GM23338 (cell line): ENCODE measurements around the gene IQCK. TPM values are rescaled to one million over a fixed set of nuclear protein-coding genes. Genes with fewer than 3 reads are reported as not detected.

Experiments used
- ATAC-seq: fragments of 200-7000 bp; cut with Tn5 transposase; 3 replicates; pipeline ENCODE4 v1.9.1; 2020
- DNase-seq: peaks from one replicate; pipeline ENCODE4 v3.0.0-alpha.2; 2015; ENCODE audit warnings: low spot score
- H2AFZ ChIP-seq: fragments of 200-600 bp; sonication (generic); 2 replicates; pipeline ENCODE4 v1.8.0; 2016; ENCODE audit warnings: antibody characterized with exemption, mild to moderate bottlenecking, moderate library complexity
- H3F3A ChIP-seq: fragments of 200-600 bp; sonication (generic); replicated peaks from 2 replicates; pipeline ENCODE4 v1.8.0; 2017; ENCODE audit warnings: antibody characterized with exemption, mixed run types, low read depth
- H3K27ac ChIP-seq: fragments of 200-600 bp; sonication (generic); 2 replicates; pipeline ENCODE4 v1.6.1; 2016; ENCODE audit warnings: low read depth
- H3K27me3 ChIP-seq: fragments of 200-600 bp; sonication (generic); 2 replicates; pipeline ENCODE4 v1.8.0; 2016; ENCODE audit warnings: mild to moderate bottlenecking, mixed run types, moderate library complexity; ENCODE audit not compliant: insufficient read depth
- H3K36me3 ChIP-seq: fragments of 200-600 bp; sonication (generic); 2 replicates; pipeline ENCODE4 v1.8.0; 2016; ENCODE audit warnings: mild to moderate bottlenecking; ENCODE audit not compliant: insufficient read depth
- H3K4me1 ChIP-seq: fragments of 200-600 bp; sonication (generic); 2 replicates; pipeline ENCODE4 v1.8.0; 2016; ENCODE audit warnings: mild to moderate bottlenecking, moderate library complexity; ENCODE audit not compliant: insufficient read depth
- H3K4me2 ChIP-seq: fragments of 200-600 bp; sonication (generic); 2 replicates; pipeline ENCODE4 v1.7.1; 2017; ENCODE audit warnings: mixed run types
- H3K4me3 ChIP-seq: fragments of 200-600 bp; sonication (generic); 2 replicates; pipeline ENCODE4 v1.6.1; 2016; ENCODE audit warnings: mixed run types
- H3K79me2 ChIP-seq: fragments of 200-600 bp; sonication (generic); replicated peaks from 2 replicates; pipeline ENCODE4 v1.8.0; 2017; ENCODE audit warnings: mild to moderate bottlenecking; ENCODE audit not compliant: insufficient read depth
- H3K9me2 ChIP-seq: fragments of 200-600 bp; sonication (generic); 2 replicates; pipeline ENCODE4 v1.8.0; 2017; ENCODE audit not compliant: insufficient read depth
- H4K20me1 ChIP-seq: fragments of 200-600 bp; sonication (generic); replicated peaks from 2 replicates; pipeline ENCODE4 v1.8.0; 2017; ENCODE audit warnings: mild to moderate bottlenecking; ENCODE audit not compliant: insufficient read depth
- H3K27ac Mint-ChIP-seq: 2 replicates; pipeline ENCODE4 v1.8.0; 2020; ENCODE audit warnings: inconsistent platforms, mild to moderate bottlenecking, moderate library complexity, mixed read lengths
- H3K27me3 Mint-ChIP-seq: 3 replicates; pipeline ENCODE4 v1.8.0; 2022; ENCODE audit warnings: low read depth, mild to moderate bottlenecking, moderate library complexity, mixed read lengths, inconsistent platforms; ENCODE audit not compliant: insufficient read depth, poor library complexity
- H3K36me3 Mint-ChIP-seq: 3 replicates; pipeline ENCODE4 v1.8.0; 2021; ENCODE audit warnings: low read depth, mild to moderate bottlenecking, inconsistent platforms, moderate library complexity, mixed read lengths
- H3K4me1 Mint-ChIP-seq: 3 replicates; pipeline ENCODE4 v1.8.0; 2020; ENCODE audit warnings: mild to moderate bottlenecking, inconsistent platforms, mixed read lengths
- H3K4me3 Mint-ChIP-seq: 3 replicates; pipeline ENCODE4 v1.8.0; 2021; ENCODE audit warnings: moderate library complexity, mild to moderate bottlenecking, inconsistent platforms, mixed read lengths
- H3K9me3 Mint-ChIP-seq: 3 replicates; pipeline ENCODE4 v1.8.0; 2020; ENCODE audit warnings: moderate library complexity, mild to moderate bottlenecking, inconsistent platforms, mixed read lengths
- CREB1 ChIP-seq: fragments of 250-450 bp; sonication (Bioruptor Pico); IDR thresholded peaks from 2 replicates; pipeline ENCODE4 v1.5.0; 2020; ENCODE audit warnings: low read depth, mild to moderate bottlenecking, moderate library complexity
- CTCF ChIP-seq, 2 experiments: fragments of 200-600 bp in 1 of 2; sonication (generic) in 1 of 2; conservative IDR thresholded peaks; 2 replicates each; pipeline versions ENCODE4 v1.5.1 to v1.6.1; 2016 to 2017; ENCODE audit warnings: antibody characterized with exemption in 2 of 2, low read depth in 2 of 2, mild to moderate bottlenecking in 2 of 2, moderate library complexity in 1 of 2
- ETS1 ChIP-seq: IDR thresholded peaks from 2 replicates; pipeline ENCODE4 v1.6.1; 2016; ENCODE audit warnings: antibody characterized with exemption
- EZH2 ChIP-seq: fragments of 200-600 bp; sonication (generic); IDR thresholded peaks from one replicate; pipeline ENCODE4 v1.8.0; 2017; ENCODE audit warnings: antibody characterized with exemption, mild to moderate bottlenecking, low read depth; ENCODE audit not compliant: unreplicated experiment
- EZH2phosphoT487 ChIP-seq: fragments of 200-600 bp; sonication (generic); IDR thresholded peaks from one replicate; pipeline ENCODE4 v1.8.1; 2018; ENCODE audit warnings: antibody characterized with exemption; ENCODE audit not compliant: unreplicated experiment
- JUNB ChIP-seq: IDR thresholded peaks from one replicate; pipeline ENCODE4 v1.6.1; 2016; ENCODE audit warnings: antibody characterized with exemption; ENCODE audit not compliant: unreplicated experiment
- NANOG ChIP-seq: IDR thresholded peaks from 2 replicates; pipeline ENCODE4 v1.6.1; 2016; ENCODE audit warnings: antibody characterized with exemption, borderline replicate concordance
- POLR2AphosphoS5 ChIP-seq: IDR thresholded peaks from 2 replicates; pipeline ENCODE4 v1.6.1; 2016; ENCODE audit warnings: antibody characterized with exemption, low read depth
- REST ChIP-seq: IDR thresholded peaks from one replicate; pipeline ENCODE4 v1.6.1; 2018; ENCODE audit warnings: antibody characterized with exemption; ENCODE audit not compliant: unreplicated experiment
- STAT1 ChIP-seq: IDR thresholded peaks from one replicate; pipeline ENCODE4 v1.6.1; 2016; ENCODE audit warnings: antibody characterized with exemption; ENCODE audit not compliant: unreplicated experiment
- ZNF114 ChIP-seq: fragments of 250-450 bp; sonication (Bioruptor Pico); IDR thresholded peaks from 2 replicates; pipeline ENCODE4 v1.5.0; 2020; ENCODE audit warnings: mild to moderate bottlenecking, moderate library complexity
- ZNF331 ChIP-seq: fragments of 250-450 bp; sonication (Bioruptor Pico); IDR thresholded peaks from 2 replicates; pipeline ENCODE4 v1.5.0; 2020; ENCODE audit warnings: low read depth, mild to moderate bottlenecking, moderate library complexity
- ZNF462 ChIP-seq: fragments of 250-450 bp; sonication (Bioruptor Pico); IDR thresholded peaks from 2 replicates; pipeline ENCODE4 v1.5.0; 2020; ENCODE audit warnings: mild to moderate bottlenecking, moderate library complexity
- polyA plus RNA-seq: library from polyadenylated mRNA; unstranded; fragments of >200 nt; fragmentation: Nextera tagmentation; extraction: Ambion mirVana; gene quantifications from 2 replicates; pipeline ENCODE4 v1.2.1, GENCODE V29; 2016
- total RNA-seq: library from RNA; depleted of rRNA; stranded (reverse); fragments of >200 nt; shearing (Covaris generic); gene quantifications from 2 replicates; pipeline ENCODE4 v1.2.3, GENCODE V29; 2014

The IQCK gene
- total and polyA plus RNA-seq, 2 experiments from 2014 or later = 7.6 to 10.0 TPM

GRCh38 chr16:19766988-19767387 lies 48.9 kb downstream of the IQCK start:
- H3K4me2 ChIP-seq = no peak overlapping the region
- ATAC-seq (peak; percentile 60), DNase-seq (no peak)
- no peak for TF ChIP-seq STAT1
- no peak for TF ChIP-seq ZNF462 (CRISPR knock-in tag)
- no peak for TF ChIP-seq POLR2AphosphoS5
- no peak for TF ChIP-seq REST
- no peak for TF ChIP-seq ZNF331 (CRISPR knock-in tag)
- TF ChIP-seq NANOG = no peak
- no peak for TF ChIP-seq ZNF114
- TF ChIP-seq JUNB = no peak
- no peak for TF ChIP-seq ETS1
- no peak for TF ChIP-seq EZH2phosphoT487
- no peak for TF ChIP-seq CTCF (conservative IDR thresholded peaks at IDR 0.05; ENCODE audit: low read depth in 2 of 2)
- TF ChIP-seq CREB1 (CRISPR knock-in tag) = no peak
- TF ChIP-seq EZH2 = no peak
- H3K36me3 ChIP-seq = 0 out of 2 replicates have a peak, but pooled peaks cover 3% of the 10 kb centered on the region
- H3K27ac ChIP-seq = no peak overlapping the region
- H3F3A ChIP-seq = no peaks in the 10 kb centered on the region
- peaks cover 8% of the 10 kb centered on the region; the same call in 1 of the 2 replicates for H3K4me1 ChIP-seq
- no peaks in the 10 kb centered on the region for H3K27me3 ChIP-seq
- peaks cover 16% of the 10 kb centered on the region for H3K4me1 Mint-ChIP-seq
- no peaks in the 10 kb centered on the region for H3K79me2 ChIP-seq
- H2AFZ ChIP-seq = peak overlapping the region; percentile 88
- peaks cover 5% of the 10 kb centered on the region; the same call in 1 of the 2 replicates for H3K9me2 ChIP-seq
- peaks cover 20% of the 10 kb centered on the region for H3K36me3 Mint-ChIP-seq
- peaks cover 22% of the 10 kb centered on the region; the same call in 2 of the 3 replicates for H3K9me3 Mint-ChIP-seq
- no peak overlapping the region for H3K4me3 ChIP-seq
- H4K20me1 ChIP-seq = no peaks in the 10 kb centered on the region
- no peak overlapping the region for H3K4me3 Mint-ChIP-seq
- H3K27ac Mint-ChIP-seq = no peak overlapping the region
- peaks cover 6% of the 10 kb centered on the region for H3K27me3 Mint-ChIP-seq
